Transverse colon (tissue), 4 donors: ENCODE measurements around the gene TAP1.

ENCODE experiments used
- CTCF ChIP-seq, 5 experiments: fragments of 200-600 bp in 3 of 5; fragments of 450-650 bp in 2 of 5; sonication (generic) in 3 of 5; IDR thresholded peaks; 1 replicate in 2 of 5; 2 replicates in 3 of 5; pipeline ENCODE4 v1.5.1; 2016 to 2017; ENCODE audit warnings: antibody characterized with exemption in 5 of 5, inconsistent platforms in 3 of 5, mild to moderate bottlenecking in 2 of 5, moderate library complexity in 1 of 5
- EP300 ChIP-seq: sonication (generic); formaldehyde crosslinking; IDR thresholded peaks from one replicate; pipeline ENCODE4 v1.6.1; 2017; ENCODE audit warnings: antibody characterized with exemption, low read depth
- POLR2A ChIP-seq: fragments of 450-650 bp; IDR thresholded peaks from one replicate; pipeline ENCODE4 v1.6.1; 2016; ENCODE audit warnings: antibody characterized with exemption, mild to moderate bottlenecking, moderate library complexity
- POLR2AphosphoS5 ChIP-seq, 3 donors: sonication (generic); formaldehyde crosslinking; IDR thresholded peaks; one replicate each; pipeline ENCODE4 v1.6.1; 2016; ENCODE audit warnings: antibody characterized with exemption in 3 of 3

- TF ChIP-seq POLR2A (no peak), EP300 (no peak), CTCF (IDR thresholded peaks at IDR 0.05) (no peak), POLR2AphosphoS5 (IDR thresholded peaks at IDR 0.05) (no peak)
These were observed 34.6 kb downstream of the TAP1 start for GRCh38 chr6:32818867-32819266.
